ENCODE results near the gene RETREG1. TPM values are rescaled to one million over a fixed set of nuclear protein-coding genes. Genes with fewer than 3 reads are reported as not detected.
A peak's percentile ranks its signal among the peaks of the same experiment; 100 is the strongest.

Gene RETREG1
- total RNA-seq, 4 donors from 2014 or later = 11.6 to 70.1 (median 19.4) TPM

- peaks cover 0 to 7% (median 3%) of the 10 kb centered on the region in 4 donors for H3K9me3 ChIP-seq
- H3K27ac ChIP-seq = no peak overlapping the region
- H3K4me3 ChIP-seq = no peak overlapping the region
- no peaks in the 10 kb centered on the region for H3K36me3 ChIP-seq
- TF ChIP-seq POLR2A (IDR thresholded peaks at IDR 0.05) (no peak), CTCF (IDR thresholded peaks at IDR 0.05) (no peak)
- no peaks in the 10 kb centered on the region for H3K27me3 ChIP-seq
- peaks cover 0 to 31% (median 0%) of the 10 kb centered on the region in 4 donors for H3K4me1 ChIP-seq
- DNase-seq = no peak
Measured at GRCh38 chr5:16490911-16491310, 125.9 kb downstream of the RETREG1 start.

GRCh38 chr5:16489322-16489791, 127.4 kb downstream of the RETREG1 start:
- DNase-seq = no peak
- no peak overlapping the region for H3K27ac ChIP-seq
- no peaks in the 10 kb centered on the region for H3K9me3 ChIP-seq
- H3K27me3 ChIP-seq = no peaks in the 10 kb centered on the region
- no peaks in the 10 kb centered on the region for H3K36me3 ChIP-seq
- no peak overlapping the region for H3K4me3 ChIP-seq
- peak in 5 of 6 experiments; percentile 36 to 92 (median 79) for TF ChIP-seq CTCF (IDR thresholded peaks at IDR 0.05)
- TF ChIP-seq POLR2A (IDR thresholded peaks at IDR 0.05) = no peak
- H3K4me1 ChIP-seq = peaks cover 0 to 33% (median 0%) of the 10 kb centered on the region in 4 donors

- Histone ChIP-seq H3K27me3 (no peaks in the 10 kb centered on the region), H3K4me3 (no peak overlapping the region), H3K27ac (peak overlapping the region in 1 of 4 donors; percentile 40), H3K9me3 (no peaks in the 10 kb centered on the region), H3K36me3 (no peaks in the 10 kb centered on the region), H3K4me1 (peaks cover 0 to 35% (median 0%) of the 10 kb centered on the region in 4 donors)
- TF ChIP-seq CTCF (IDR thresholded peaks at IDR 0.05) = no peak
- DNase-seq = no peak
Measured at GRCh38 chr5:16487456-16487855, 129.3 kb downstream of the RETREG1 start.

GRCh38 chr5:16486711-16487111, 130.1 kb downstream of the RETREG1 start:
- peak in 1 of 3 donors; percentile 49 for DNase-seq
- Histone ChIP-seq H3K27ac (peak overlapping the region in 1 of 4 donors; percentile 40), H3K4me1 (peaks cover 0 to 29% (median 0%) of the 10 kb centered on the region in 4 donors), H3K36me3 (no peaks in the 10 kb centered on the region), H3K4me3 (no peak overlapping the region), H3K27me3 (no peaks in the 10 kb centered on the region), H3K9me3 (no peaks in the 10 kb centered on the region)
- TF ChIP-seq CTCF (IDR thresholded peaks at IDR 0.05) (no peak), POLR2A (IDR thresholded peaks at IDR 0.05) (no peak)

GRCh38 chr5:16485656-16486055, 131.1 kb downstream of the RETREG1 start:
- Histone ChIP-seq H3K27ac (no peak overlapping the region), H3K4me1 (peaks cover 0 to 29% (median 0%) of the 10 kb centered on the region in 4 donors), H3K36me3 (no peaks in the 10 kb centered on the region), H3K27me3 (no peaks in the 10 kb centered on the region), H3K9me3 (no peaks in the 10 kb centered on the region), H3K4me3 (no peak overlapping the region)
- TF ChIP-seq CTCF (IDR thresholded peaks at IDR 0.05) (no peak), POLR2A (IDR thresholded peaks at IDR 0.05) (no peak)
- DNase-seq = no peak

- H3K4me3 ChIP-seq = no peak overlapping the region
- peaks cover 0 to 3% (median 0%) of the 10 kb centered on the region in 3 donors for H3K36me3 ChIP-seq
- no peaks in the 10 kb centered on the region for H3K27me3 ChIP-seq
- H3K27ac ChIP-seq = no peak overlapping the region
- H3K4me1 ChIP-seq = peaks cover 0 to 29% (median 0%) of the 10 kb centered on the region in 4 donors
- TF ChIP-seq POLR2A (IDR thresholded peaks at IDR 0.05) = no peak
- TF ChIP-seq CTCF (IDR thresholded peaks at IDR 0.05) = no peak
- H3K9me3 ChIP-seq = no peaks in the 10 kb centered on the region
- DNase-seq = no peak
Measured at GRCh38 chr5:16484081-16484480, 132.7 kb downstream of the RETREG1 start.

Data from Peyer's patch (tissue), 4 donors.